Measurements from ENCODE around the gene ZNF579. TPM values are rescaled to one million over a fixed set of nuclear protein-coding genes. Genes with fewer than 3 reads are reported as not detected.

The ZNF579 gene
- total and polyA plus RNA-seq, 2 of the 13 experiments (the other 11 are each of a cell fraction or from before 2014, with no cell fraction given) = 2.1 to 2.9 TPM

GRCh38 chr19:55544776-55545439, 35.7 kb downstream of the ZNF579 start (continued):
- TF ChIP-seq FOXP4 (CRISPR knock-in tag; IDR thresholded peaks at IDR 0.05) = 0 out of 2 replicates have a peak, but pooled peaks have one; percentile 1
- no peak for TF ChIP-seq ZNF275 (CRISPR knock-in tag; IDR thresholded peaks at IDR 0.05; ENCODE audit: borderline replicate concordance)
- no peak for TF ChIP-seq KLF9 (CRISPR knock-in tag; IDR thresholded peaks at IDR 0.05; ENCODE audit: low read depth)
- peak; percentile 76 for TF ChIP-seq ZNF687 (CRISPR knock-in tag; IDR thresholded peaks at IDR 0.05)
- no peak for TF ChIP-seq JARID2 (CRISPR knock-in tag; IDR thresholded peaks at IDR 0.05; ENCODE audit: insufficient replicate concordance)
- no peak for TF ChIP-seq KDM6A (CRISPR knock-in tag; IDR thresholded peaks at IDR 0.05; ENCODE audit: low read depth)
- no peak for TF ChIP-seq REST (IDR thresholded peaks at IDR 0.05; ENCODE audit: borderline replicate concordance in 1 of 2, low read depth in 1 of 2, low read length in 2 of 2)
- peak; percentile 58; the same call in 1 of the 2 replicates for TF ChIP-seq DPF2 (CRISPR knock-in tag; IDR thresholded peaks at IDR 0.05; ENCODE audit: borderline replicate concordance, low read depth)
- no peak for TF ChIP-seq BRF2 (CRISPR knock-in tag; IDR thresholded peaks at IDR 0.05)
- no peak for TF ChIP-seq HNRNPUL1 (IDR thresholded peaks at IDR 0.05; ENCODE audit: low read depth, low read length)
- 0 out of 2 replicates have a peak, but pooled peaks have one; percentile 40 for TF ChIP-seq KAT7 (CRISPR knock-in tag; IDR thresholded peaks at IDR 0.05; ENCODE audit: borderline replicate concordance)
- TF ChIP-seq STAT6 (CRISPR knock-in tag; IDR thresholded peaks at IDR 0.05; ENCODE audit: borderline replicate concordance) = no peak
